BE2C (cell line): ENCODE measurements around the gene ZNF684.

Experiments
- DNase-seq: peaks from one replicate; pipeline ENCODE4 v3.0.0-alpha.2; 2020
- H3K27me3 ChIP-seq: fragments of 250-450 bp; sonication (Bioruptor Pico); 2 replicates; pipeline ENCODE4 v1.5.1; 2020; ENCODE audit warnings: mild to moderate bottlenecking
- H3K36me3 ChIP-seq: fragments of 250-450 bp; sonication (Bioruptor Pico); 2 replicates; pipeline ENCODE4 v1.5.1; 2020; ENCODE audit warnings: mild to moderate bottlenecking
- H3K4me1 ChIP-seq: fragments of 250-450 bp; sonication (Bioruptor Pico); 2 replicates; pipeline ENCODE4 v1.5.1; 2020
- H3K4me3 ChIP-seq: 2 replicates; pipeline ENCODE4 v1.5.1; 2011; ENCODE audit warnings: low read depth, low read length
- H3K9me3 ChIP-seq: fragments of 250-450 bp; sonication (Bioruptor Pico); 2 replicates; pipeline ENCODE4 v1.5.1; 2020
- CTCF ChIP-seq: IDR thresholded peaks from 2 replicates; pipeline ENCODE4 v1.5.1; 2012; ENCODE audit warnings: mild to moderate bottlenecking, low read depth, low read length

ZNF684 gene

DNA sequence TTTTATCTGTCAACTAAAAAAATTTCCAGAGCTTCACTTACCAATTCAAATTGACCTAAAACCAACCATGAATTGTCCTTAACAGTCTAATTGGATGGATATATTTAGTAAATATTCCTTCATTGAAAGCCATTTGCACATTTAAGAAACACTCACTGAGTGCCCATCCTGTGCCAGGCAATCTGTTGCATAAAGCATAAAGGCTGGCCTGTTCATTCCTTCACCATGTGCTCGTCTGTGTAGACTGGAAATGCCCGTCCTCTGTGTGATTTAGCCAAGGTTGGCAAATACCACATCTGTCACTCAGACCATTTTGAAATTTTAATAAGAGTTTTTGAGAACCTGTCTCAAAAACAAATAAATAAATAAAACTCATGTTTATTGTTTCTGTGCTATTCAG is 57.1 kb downstream of the ZNF684 start:
- H3K36me3 ChIP-seq = no peaks in the 10 kb centered on the region
- TF ChIP-seq CTCF = no peak
- no peaks in the 10 kb centered on the region for H3K9me3 ChIP-seq

DNA sequence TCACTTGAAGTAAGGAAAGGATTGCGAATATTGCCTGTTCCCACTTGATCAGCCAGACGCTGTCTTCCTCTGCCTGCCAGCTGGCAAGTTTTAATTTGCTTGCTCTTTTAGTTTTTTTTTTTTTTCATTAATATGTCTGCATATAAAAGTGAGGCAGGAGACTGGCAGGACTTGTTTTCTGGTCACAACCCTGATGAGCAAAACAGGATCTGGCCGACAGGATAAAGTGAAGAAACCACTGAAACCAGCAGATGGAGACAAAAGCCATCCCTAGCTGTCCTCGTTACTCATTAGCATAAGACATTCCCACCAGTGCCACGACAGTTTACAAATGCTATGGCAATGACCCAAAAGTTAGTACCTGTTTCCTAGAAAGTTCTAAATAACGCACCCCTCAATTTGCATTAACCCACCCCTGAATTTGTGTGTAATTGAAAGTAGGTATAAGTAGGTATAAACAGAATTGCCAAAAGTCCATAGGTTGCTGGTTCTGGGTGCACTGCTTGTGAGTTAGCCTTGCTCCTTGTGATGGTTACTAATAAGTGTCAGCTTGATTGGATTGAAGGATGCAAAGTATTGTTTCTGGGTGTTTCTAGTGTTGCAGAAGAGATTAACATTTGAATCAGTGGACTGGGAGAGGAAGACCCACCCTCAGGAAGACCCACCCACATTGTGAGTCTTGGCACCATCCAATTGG is 60.8 kb downstream of the ZNF684 start:
- TF ChIP-seq CTCF = peak; percentile 67
- Histone ChIP-seq H3K4me1 (no peaks in the 10 kb centered on the region), H3K36me3 (no peaks in the 10 kb centered on the region), H3K4me3 (no peak overlapping the region), H3K27me3 (no peaks in the 10 kb centered on the region), H3K9me3 (no peaks in the 10 kb centered on the region)
- peak; percentile 11 for DNase-seq

More for the DNA sequence above, 57.1 kb downstream of the ZNF684 start:
- Histone ChIP-seq H3K27me3 (no peaks in the 10 kb centered on the region), H3K4me3 (no peak overlapping the region), H3K4me1 (no peaks in the 10 kb centered on the region)
- DNase-seq = no peak

- DNase-seq = no peak
- H3K4me3 ChIP-seq = no peak overlapping the region
- no peaks in the 10 kb centered on the region for H3K27me3 ChIP-seq
- no peak for TF ChIP-seq CTCF
- H3K9me3 ChIP-seq = no peaks in the 10 kb centered on the region
- no peaks in the 10 kb centered on the region for H3K36me3 ChIP-seq
- no peaks in the 10 kb centered on the region for H3K4me1 ChIP-seq
Measured at GRCh38 chr1:40593449-40594186, 62.2 kb downstream of the ZNF684 start.

DNA sequence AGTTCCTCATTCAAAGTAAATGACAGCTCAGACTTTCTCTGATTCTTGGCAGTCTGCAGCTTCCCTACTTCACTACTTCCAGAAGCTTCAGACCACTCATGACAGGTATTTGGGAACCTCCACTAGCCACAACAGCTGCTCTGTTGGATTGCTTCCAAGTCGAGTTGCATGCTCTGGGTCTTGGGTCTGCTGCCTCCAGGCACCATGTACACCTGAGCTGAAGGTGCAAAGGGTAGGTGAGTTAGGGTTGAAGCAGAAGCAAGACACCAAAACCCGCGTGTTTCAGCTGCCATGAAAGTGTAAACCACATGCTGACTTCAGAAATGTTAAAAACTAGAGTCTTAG is 62.7 kb downstream of the ZNF684 start:
- H3K4me1 ChIP-seq = no peaks in the 10 kb centered on the region
- H3K27me3 ChIP-seq = no peaks in the 10 kb centered on the region
- no peaks in the 10 kb centered on the region for H3K9me3 ChIP-seq
- H3K4me3 ChIP-seq = no peak overlapping the region
- no peaks in the 10 kb centered on the region for H3K36me3 ChIP-seq
- no peak for TF ChIP-seq CTCF
- DNase-seq = no peak

- no peak for DNase-seq
- Histone ChIP-seq H3K4me3 (no peak overlapping the region), H3K4me1 (no peaks in the 10 kb centered on the region), H3K27me3 (no peaks in the 10 kb centered on the region), H3K36me3 (no peaks in the 10 kb centered on the region), H3K9me3 (no peaks in the 10 kb centered on the region)
- no peak for TF ChIP-seq CTCF
Measured at GRCh38 chr1:40595623-40596022, 64.2 kb downstream of the ZNF684 start.
